HUES6 (cell line): ENCODE results near the gene RNLS.
"Not testable (repeated sequence)": the region's sequence is repeated elsewhere in the genome, so short reads cannot be mapped to it uniquely, and the experiment has no call there.

Experiments used
- H3K27ac ChIP-seq: 2 replicates; pipeline ENCODE4 v1.7.0; 2013; ENCODE audit warnings: low read depth, mild to moderate bottlenecking, low read length, inconsistent platforms
- H3K27me3 ChIP-seq: 2 replicates; pipeline ENCODE4 v1.6.1; 2013; ENCODE audit warnings: low read length; ENCODE audit not compliant: control insufficient read depth, insufficient read depth
- H3K36me3 ChIP-seq: 2 replicates; pipeline ENCODE4 v1.6.1; 2013; ENCODE audit warnings: low read length; ENCODE audit not compliant: control insufficient read depth, insufficient read depth
- H3K4me1 ChIP-seq: 2 replicates; pipeline ENCODE4 v1.6.1; 2013; ENCODE audit warnings: low read length; ENCODE audit not compliant: control insufficient read depth, insufficient read depth
- H3K4me3 ChIP-seq: 2 replicates; pipeline ENCODE4 v1.5.1; 2013; ENCODE audit warnings: low read depth, low read length
- H3K9ac ChIP-seq: one replicate; pipeline ENCODE4 v1.6.1; 2013; ENCODE audit warnings: mild to moderate bottlenecking, low read length
- H3K9me3 ChIP-seq: 2 replicates; pipeline ENCODE4 v1.6.1; 2013; ENCODE audit warnings: low read depth, low read length; ENCODE audit not compliant: control insufficient read depth, insufficient read depth

Gene RNLS

DNA sequence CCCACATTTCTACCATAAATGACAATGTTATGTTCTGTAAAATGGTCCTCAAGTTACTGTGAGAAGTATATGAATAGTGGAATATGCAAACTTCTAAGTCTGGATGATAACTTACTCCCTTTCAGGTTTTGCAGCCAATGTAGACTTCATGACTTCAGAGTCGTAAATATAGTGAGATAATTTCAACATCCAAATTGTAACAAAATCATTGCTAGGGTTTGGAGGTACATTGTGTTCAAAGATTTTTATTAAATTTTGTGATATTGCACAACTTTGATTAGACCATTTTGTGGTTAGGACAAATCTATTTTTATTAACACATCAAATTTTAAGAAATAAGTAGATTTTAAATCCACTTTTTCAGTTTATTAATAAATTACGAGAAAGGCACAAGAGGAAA is 270.3 kb downstream of the RNLS start:
- Histone ChIP-seq H3K27ac (no peak overlapping the region), H3K4me1 (no peaks in the 10 kb centered on the region), H3K27me3 (no peaks in the 10 kb centered on the region), H3K9ac (no peak overlapping the region), H3K36me3 (no peaks in the 10 kb centered on the region), H3K4me3 (no peak overlapping the region), H3K9me3 (no peaks in the 10 kb centered on the region)

DNA sequence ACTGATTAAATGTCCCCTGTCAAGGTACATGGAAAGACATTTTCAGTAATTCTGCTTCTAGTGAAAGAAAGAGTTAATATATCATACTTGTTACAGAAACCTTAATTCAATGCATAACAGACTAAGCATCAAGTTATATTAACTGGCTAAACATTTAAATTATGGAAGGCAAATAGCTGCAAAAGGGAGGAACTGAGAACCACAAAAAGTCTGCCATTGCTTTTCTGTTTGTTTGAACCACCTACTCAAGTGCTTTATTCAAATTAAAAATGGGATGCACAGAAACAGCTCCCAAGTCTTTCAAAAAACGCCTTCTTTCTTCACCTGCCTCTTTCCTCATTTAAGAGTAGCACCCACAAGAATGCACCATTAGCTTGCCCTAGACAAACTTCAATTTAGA is 271.9 kb downstream of the RNLS start:
- Histone ChIP-seq H3K27me3 (no peaks in the 10 kb centered on the region), H3K4me1 (no peaks in the 10 kb centered on the region)

DNA sequence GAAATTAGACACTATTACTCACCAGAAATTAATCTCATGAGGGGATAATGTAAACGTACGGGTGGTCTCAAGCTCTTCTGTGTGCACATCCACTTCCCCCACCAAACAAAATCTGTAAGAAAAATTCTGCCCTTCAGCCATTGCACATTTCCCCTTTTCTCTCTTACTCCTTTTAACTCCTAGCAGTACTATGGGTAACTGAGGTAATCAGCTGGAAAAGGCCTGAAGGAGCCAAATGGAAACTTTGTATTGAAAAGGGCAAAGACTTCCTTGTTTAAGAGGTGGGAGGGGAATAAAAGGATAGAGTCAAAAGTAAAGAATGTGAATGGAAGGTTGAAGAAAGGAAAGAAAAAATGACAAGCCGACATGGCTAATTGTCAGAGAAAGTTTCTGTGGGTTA is 273.8 kb downstream of the RNLS start:
- Histone ChIP-seq H3K4me3 (no peak overlapping the region), H3K36me3 (no peaks in the 10 kb centered on the region), H3K9me3 (no peaks in the 10 kb centered on the region), H3K27me3 (no peaks in the 10 kb centered on the region), H3K9ac (no peak overlapping the region), H3K27ac (no peak overlapping the region), H3K4me1 (no peaks in the 10 kb centered on the region)

More for the DNA sequence above, 271.9 kb downstream of the RNLS start:
- Histone ChIP-seq H3K9me3 (no peaks in the 10 kb centered on the region), H3K9ac (no peak overlapping the region), H3K27ac (no peak overlapping the region), H3K36me3 (no peaks in the 10 kb centered on the region), H3K4me3 (no peak overlapping the region)

DNA sequence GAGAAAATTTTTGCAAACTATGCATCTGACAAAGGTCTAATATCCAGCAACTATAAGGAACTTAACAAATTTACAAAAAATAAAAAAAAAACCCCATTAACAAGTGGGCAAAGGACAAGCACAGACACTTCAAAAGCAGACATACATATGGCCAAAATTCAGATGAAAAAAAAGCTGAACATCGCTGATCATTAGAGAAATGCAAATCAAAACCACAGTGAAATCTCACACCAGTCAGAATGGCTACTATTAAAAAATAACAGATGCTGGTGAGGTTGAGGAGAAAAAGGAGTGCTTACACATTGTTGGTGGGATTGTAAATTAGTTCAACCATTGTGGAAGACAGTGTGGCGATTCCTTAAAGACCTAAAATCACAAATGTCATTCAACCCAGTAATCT is 274.8 kb downstream of the RNLS start:
- H3K9me3 ChIP-seq, H3K4me3 ChIP-seq, H3K27me3 ChIP-seq, H3K27ac ChIP-seq, H3K9ac ChIP-seq, H3K4me1 ChIP-seq, H3K36me3 ChIP-seq: not testable (repeated sequence)

DNA sequence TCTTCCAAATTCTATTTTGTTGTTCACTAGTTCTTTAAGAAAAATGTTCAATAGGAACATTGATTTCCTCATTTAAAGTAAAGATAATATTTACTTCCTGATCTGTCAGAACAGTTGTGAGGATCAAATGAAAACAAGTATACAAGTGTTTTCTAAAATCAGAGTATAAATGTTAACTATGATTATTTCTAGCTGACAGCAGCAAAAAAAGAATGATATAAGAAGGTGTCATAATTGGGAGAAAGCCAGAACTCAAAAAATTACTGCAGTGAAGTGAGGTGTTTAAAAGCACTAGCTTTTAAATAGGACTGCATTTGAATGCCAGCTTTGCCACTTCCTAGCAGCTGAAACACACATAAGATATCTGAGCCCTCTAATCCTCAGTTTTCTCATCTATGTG is 283.3 kb downstream of the RNLS start:
- no peaks in the 10 kb centered on the region for H3K4me1 ChIP-seq
- H3K36me3 ChIP-seq, result no peaks in the 10 kb centered on the region
- no peaks in the 10 kb centered on the region for H3K27me3 ChIP-seq
- H3K4me3 ChIP-seq, result no peak overlapping the region
- H3K27ac ChIP-seq, result no peak overlapping the region
- no peak overlapping the region for H3K9ac ChIP-seq
- H3K9me3 ChIP-seq, result no peaks in the 10 kb centered on the region

DNA sequence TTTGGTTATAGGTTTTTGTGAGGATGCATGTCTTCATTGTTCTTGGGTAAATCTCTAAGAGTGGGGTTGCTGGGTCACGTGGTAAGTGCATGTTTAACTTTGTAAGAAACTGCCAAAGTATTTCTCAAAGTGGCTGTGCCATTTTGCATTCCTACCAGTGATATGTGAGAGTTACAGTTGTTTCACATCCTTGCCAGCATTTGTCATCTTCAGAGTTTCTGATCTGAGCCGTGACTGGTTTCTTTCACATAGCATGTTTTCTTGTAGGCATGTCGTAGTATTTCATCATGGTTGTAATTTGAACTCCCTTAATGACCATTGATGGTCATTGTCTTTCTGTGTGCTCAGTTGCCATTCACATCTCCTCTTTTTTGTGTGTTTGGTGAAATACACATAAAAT is 286.0 kb downstream of the RNLS start:
- H3K27ac ChIP-seq, result no peak overlapping the region
- no peaks in the 10 kb centered on the region for H3K4me1 ChIP-seq
- H3K36me3 ChIP-seq, result no peaks in the 10 kb centered on the region
- no peak overlapping the region for H3K4me3 ChIP-seq
- no peak overlapping the region for H3K9ac ChIP-seq
- H3K9me3 ChIP-seq, result no peaks in the 10 kb centered on the region
- no peaks in the 10 kb centered on the region for H3K27me3 ChIP-seq

DNA sequence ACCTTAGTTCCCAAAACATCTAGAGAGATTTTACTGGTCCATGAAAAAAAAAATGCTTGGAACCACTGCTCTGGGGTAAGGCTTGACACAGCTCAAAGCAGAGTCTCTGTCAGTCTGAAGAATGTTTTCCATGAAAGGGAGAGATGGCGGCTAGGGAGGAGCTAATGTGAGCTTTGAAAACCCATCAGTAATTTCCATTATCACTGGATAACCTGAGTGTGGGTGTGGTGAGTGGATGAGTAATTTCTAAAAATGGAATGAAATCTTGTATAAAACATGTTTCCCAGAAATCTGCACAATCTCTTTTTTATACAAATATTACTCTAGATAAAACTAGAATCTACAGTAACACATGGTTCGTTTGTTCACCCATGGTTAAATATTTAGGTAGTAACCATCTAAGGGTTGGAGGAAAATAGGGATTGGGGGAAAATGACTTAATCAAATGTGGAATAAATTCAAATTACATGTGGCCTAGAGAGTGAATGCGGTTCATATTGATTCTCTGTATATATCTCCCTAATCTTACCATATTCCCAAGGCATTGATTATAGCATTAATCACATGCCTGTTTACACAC is 289.4 kb downstream of the RNLS start:
- Histone ChIP-seq H3K4me3 (no peak overlapping the region), H3K27me3 (no peaks in the 10 kb centered on the region), H3K27ac (no peak overlapping the region), H3K4me1 (no peaks in the 10 kb centered on the region), H3K36me3 (no peaks in the 10 kb centered on the region), H3K9ac (no peak overlapping the region), H3K9me3 (no peaks in the 10 kb centered on the region)

DNA sequence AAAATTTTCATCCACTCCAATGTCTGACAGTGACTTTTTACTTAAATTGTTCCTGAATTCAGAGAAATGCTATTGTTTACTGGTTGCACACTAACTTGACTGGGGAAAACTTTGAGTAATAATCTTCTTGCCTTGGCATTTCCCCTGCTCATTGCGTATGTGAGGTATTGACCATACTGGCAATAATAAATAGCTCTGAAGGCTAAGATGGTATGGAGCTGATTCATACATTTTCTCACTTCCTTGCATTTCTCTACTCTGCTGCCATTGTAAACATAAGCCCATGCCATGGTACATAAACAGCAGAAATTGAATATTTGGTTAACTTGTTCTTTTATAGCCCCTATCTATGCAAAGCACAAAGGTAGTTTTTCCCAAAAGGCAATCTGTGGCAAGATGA is 290.0 kb downstream of the RNLS start:
- Histone ChIP-seq H3K36me3 (no peaks in the 10 kb centered on the region), H3K9ac (no peak overlapping the region)

DNA sequence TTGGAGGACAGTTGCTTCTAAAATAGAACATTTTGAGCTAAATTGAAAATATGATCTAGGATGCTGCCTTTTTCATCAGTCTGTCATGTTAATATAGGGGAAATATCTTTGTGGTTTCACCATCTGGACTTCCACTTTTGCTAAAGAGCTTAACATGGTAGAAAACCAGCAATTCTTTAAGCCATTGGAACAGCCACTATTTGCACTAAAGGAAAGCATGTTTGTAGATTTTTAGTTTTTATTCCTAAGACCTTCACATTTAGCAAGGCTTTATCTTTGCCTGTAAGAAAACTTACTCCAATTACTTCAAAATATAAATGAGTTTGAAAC is 291.0 kb downstream of the RNLS start:
- no peaks in the 10 kb centered on the region for H3K36me3 ChIP-seq
- no peak overlapping the region for H3K9ac ChIP-seq
- no peaks in the 10 kb centered on the region for H3K27me3 ChIP-seq
- H3K4me3 ChIP-seq, result no peak overlapping the region
- no peaks in the 10 kb centered on the region for H3K4me1 ChIP-seq
- no peak overlapping the region for H3K27ac ChIP-seq
- no peaks in the 10 kb centered on the region for H3K9me3 ChIP-seq

More for the DNA sequence above, 290.0 kb downstream of the RNLS start:
- Histone ChIP-seq H3K27me3 (no peaks in the 10 kb centered on the region), H3K27ac (no peak overlapping the region), H3K9me3 (no peaks in the 10 kb centered on the region), H3K4me1 (no peaks in the 10 kb centered on the region), H3K4me3 (no peak overlapping the region)

DNA sequence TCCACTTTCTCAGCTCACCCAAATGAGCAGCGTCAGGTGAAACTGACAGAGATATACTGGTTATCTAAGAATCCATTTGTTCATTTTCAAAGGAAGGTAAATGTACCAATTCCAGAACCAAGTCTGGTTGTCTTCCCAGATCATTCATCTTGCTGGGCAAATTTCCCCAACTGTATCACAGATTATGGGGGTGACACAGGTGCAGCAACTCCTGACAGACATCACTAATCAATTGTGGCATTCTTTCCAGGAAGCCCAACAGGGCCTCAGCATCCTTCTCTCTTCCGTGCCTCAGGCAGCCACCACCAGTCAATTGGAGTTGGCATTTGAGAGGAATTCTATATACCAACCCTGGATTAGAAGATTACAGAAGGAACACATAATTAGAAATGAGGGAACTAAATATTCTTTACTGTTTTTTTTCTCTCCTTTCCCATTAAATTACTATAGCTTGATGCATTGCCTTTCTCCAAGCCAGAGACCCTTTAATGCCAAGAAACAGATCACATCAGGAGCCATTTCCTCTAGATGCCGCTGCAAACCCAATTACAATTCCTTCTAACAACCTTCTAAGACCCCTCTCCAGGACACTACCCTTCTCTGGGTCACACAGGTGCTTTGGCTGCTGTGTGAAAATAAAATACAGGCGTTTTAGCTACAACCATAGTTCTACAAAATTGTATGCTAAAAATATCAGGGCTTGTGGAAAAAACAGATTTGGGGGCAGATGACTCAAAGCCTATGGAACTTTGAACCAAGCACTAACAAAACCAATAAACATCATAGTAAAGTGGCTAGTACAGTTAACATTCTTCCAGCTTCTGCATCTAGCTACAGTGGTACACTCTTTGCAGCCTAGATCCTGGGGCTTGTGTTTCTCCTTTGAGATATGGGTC is 291.6 kb downstream of the RNLS start:
- H3K4me1 ChIP-seq, result no peaks in the 10 kb centered on the region
- no peak overlapping the region for H3K9ac ChIP-seq
- no peak overlapping the region for H3K27ac ChIP-seq
- no peaks in the 10 kb centered on the region for H3K27me3 ChIP-seq
- no peaks in the 10 kb centered on the region for H3K36me3 ChIP-seq
- no peak overlapping the region for H3K4me3 ChIP-seq
- H3K9me3 ChIP-seq, result no peaks in the 10 kb centered on the region

DNA sequence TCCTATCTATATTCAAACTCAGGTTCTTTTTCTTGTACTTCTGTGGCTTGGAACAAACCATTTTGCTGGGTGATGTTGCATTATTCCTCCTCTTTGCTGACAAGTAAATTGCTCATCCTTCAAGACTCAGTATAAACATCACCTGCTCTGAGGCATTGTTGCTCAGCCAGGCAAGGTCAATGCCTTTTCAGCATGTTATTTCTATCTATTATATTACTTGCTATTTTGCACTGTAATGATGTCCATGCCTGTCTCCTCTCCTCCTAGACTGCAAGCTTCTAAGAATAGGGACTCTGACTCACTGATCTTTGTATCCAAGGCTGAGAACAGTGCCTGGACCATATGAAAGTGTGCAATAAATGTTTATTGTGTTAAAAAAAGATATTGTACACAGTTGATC is 293.8 kb downstream of the RNLS start:
- Histone ChIP-seq H3K9ac (no peak overlapping the region), H3K36me3 (no peaks in the 10 kb centered on the region), H3K4me3 (no peak overlapping the region), H3K27me3 (no peaks in the 10 kb centered on the region), H3K27ac (no peak overlapping the region), H3K4me1 (no peaks in the 10 kb centered on the region), H3K9me3 (no peaks in the 10 kb centered on the region)
